Measurements from ENCODE around the gene MRNIP.
"Not testable (repeated sequence)": the region's sequence is repeated elsewhere in the genome, so short reads cannot be mapped to it uniquely, and the experiment has no call there.

The MRNIP gene

GRCh38 chr5:179873588-179874110 is 15.0 kb upstream of the MRNIP start:
- no peak overlapping the region for H3K9ac ChIP-seq (ENCODE audit: low read length)
- no peaks in the 10 kb centered on the region for H3K4me1 ChIP-seq (ENCODE audit: control insufficient read depth, insufficient read depth, low read length)
- H3K36me3 ChIP-seq (ENCODE audit: control insufficient read depth, insufficient read depth, low read length): peaks cover 8% of the 10 kb centered on the region
- H3K9me3 ChIP-seq (ENCODE audit: control insufficient read depth, low read length): no peaks in the 10 kb centered on the region
- H3K27me3 ChIP-seq (ENCODE audit: control insufficient read depth, insufficient read depth, low read length): no peaks in the 10 kb centered on the region
- no peak overlapping the region for H3K4me3 ChIP-seq (ENCODE audit: low read length)

- Histone ChIP-seq H3K27me3 (ENCODE audit: control insufficient read depth, insufficient read depth, low read length) (no peaks in the 10 kb centered on the region), H3K36me3 (ENCODE audit: control insufficient read depth, insufficient read depth, low read length) (peaks cover 8% of the 10 kb centered on the region), H3K9ac (ENCODE audit: low read length) (no peak overlapping the region), H3K4me1 (ENCODE audit: control insufficient read depth, insufficient read depth, low read length) (no peaks in the 10 kb centered on the region), H3K4me3 (ENCODE audit: low read length) (no peak overlapping the region), H3K9me3 (ENCODE audit: control insufficient read depth, low read length) (no peaks in the 10 kb centered on the region)
Measured at GRCh38 chr5:179872828-179873575, 14.4 kb upstream of the MRNIP start.

DNA sequence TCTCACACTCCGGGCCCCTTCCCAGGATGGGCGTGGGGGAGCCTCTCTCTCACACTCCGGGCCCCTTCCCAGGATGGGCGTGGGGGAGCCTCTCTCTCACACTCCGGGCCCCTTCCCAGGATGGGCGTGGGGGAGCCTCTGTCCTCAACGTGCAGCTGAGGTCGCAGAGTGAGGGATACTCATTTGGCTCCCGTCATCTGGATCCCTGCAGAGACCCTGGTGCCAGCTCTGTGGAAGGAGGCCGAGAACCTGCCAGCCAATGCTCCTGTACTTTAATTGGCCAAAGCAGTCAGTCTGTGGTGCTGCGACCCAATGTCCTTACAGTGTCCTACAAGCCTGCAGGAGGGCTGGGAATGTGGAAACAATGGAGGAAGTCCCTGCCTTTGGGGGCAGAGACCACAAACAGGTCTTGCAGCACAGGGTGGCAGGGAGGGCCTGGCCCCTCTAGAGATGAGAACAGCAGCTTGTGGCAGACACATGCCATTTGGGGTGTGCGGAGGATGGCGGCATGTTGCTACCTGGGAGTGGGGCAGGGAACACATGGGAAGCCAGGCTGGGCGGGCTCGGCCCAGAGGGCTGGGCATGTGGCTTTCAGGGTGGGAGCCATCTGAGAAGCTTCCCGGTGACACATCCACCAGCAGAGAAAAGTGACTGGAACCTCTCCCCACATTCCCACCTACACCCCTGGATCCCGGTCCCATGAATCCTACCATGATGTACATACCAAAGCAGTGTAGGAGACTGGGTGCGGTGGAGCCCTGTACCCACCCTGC is 13.6 kb upstream of the MRNIP start:
- Histone ChIP-seq H3K27me3 (ENCODE audit: control insufficient read depth, insufficient read depth, low read length) (no peaks in the 10 kb centered on the region), H3K9ac (ENCODE audit: low read length) (no peak overlapping the region), H3K36me3 (ENCODE audit: control insufficient read depth, insufficient read depth, low read length) (peaks cover 8% of the 10 kb centered on the region), H3K9me3 (ENCODE audit: control insufficient read depth, low read length) (no peaks in the 10 kb centered on the region), H3K4me3 (ENCODE audit: low read length) (no peak overlapping the region), H3K4me1 (ENCODE audit: control insufficient read depth, insufficient read depth, low read length) (no peaks in the 10 kb centered on the region)

GRCh38 chr5:179871533-179871932 is 12.9 kb upstream of the MRNIP start:
- H3K4me1 ChIP-seq (ENCODE audit: control insufficient read depth, insufficient read depth, low read length); H3K9me3 ChIP-seq (ENCODE audit: control insufficient read depth, low read length); H3K27me3 ChIP-seq (ENCODE audit: control insufficient read depth, insufficient read depth, low read length); H3K36me3 ChIP-seq (ENCODE audit: control insufficient read depth, insufficient read depth, low read length); H3K9ac ChIP-seq (ENCODE audit: low read length); H3K4me3 ChIP-seq (ENCODE audit: low read length): not testable (repeated sequence)

- peaks cover 8% of the 10 kb centered on the region for H3K36me3 ChIP-seq (ENCODE audit: control insufficient read depth, insufficient read depth, low read length)
- H3K9me3 ChIP-seq (ENCODE audit: control insufficient read depth, low read length): no peaks in the 10 kb centered on the region
- no peaks in the 10 kb centered on the region for H3K4me1 ChIP-seq (ENCODE audit: control insufficient read depth, insufficient read depth, low read length)
- H3K27me3 ChIP-seq (ENCODE audit: control insufficient read depth, insufficient read depth, low read length): no peaks in the 10 kb centered on the region
- no peak overlapping the region for H3K9ac ChIP-seq (ENCODE audit: low read length)
- H3K4me3 ChIP-seq (ENCODE audit: low read length): no peak overlapping the region
Measured at GRCh38 chr5:179870952-179871351, 12.3 kb upstream of the MRNIP start.

DNA sequence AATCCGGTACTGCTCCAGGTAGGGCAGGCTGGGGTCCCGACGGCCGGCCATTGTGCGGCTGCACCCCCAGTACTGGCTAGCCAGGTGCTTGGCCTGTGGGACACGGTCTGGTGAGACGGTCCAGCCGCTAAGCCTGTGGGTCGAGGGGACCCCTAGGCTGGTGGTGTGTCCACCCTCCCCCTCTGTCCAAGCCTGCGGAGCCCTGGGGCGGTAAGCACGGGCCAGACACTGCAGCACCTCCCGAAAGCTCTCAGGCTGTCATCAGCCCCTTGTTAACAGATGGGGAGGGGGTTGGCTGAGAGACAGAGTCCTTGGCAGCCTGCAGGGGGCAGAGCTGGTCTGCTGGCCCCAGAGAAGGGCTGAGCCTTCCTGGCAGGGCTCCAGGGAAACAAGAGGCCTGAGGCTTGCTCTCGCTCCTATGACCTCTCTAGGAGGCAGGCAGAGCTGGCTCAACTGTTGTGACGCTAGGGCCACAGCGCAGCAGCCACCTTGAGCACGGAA is 11.8 kb upstream of the MRNIP start:
- H3K4me1 ChIP-seq (ENCODE audit: control insufficient read depth, insufficient read depth, low read length): no peaks in the 10 kb centered on the region
- no peaks in the 10 kb centered on the region for H3K27me3 ChIP-seq (ENCODE audit: control insufficient read depth, insufficient read depth, low read length)
- no peak overlapping the region for H3K4me3 ChIP-seq (ENCODE audit: low read length)
- no peak overlapping the region for H3K9ac ChIP-seq (ENCODE audit: low read length)
- peaks cover 8% of the 10 kb centered on the region for H3K36me3 ChIP-seq (ENCODE audit: control insufficient read depth, insufficient read depth, low read length)
- H3K9me3 ChIP-seq (ENCODE audit: control insufficient read depth, low read length): no peaks in the 10 kb centered on the region

- Histone ChIP-seq H3K9ac (ENCODE audit: low read length) (no peak overlapping the region), H3K9me3 (ENCODE audit: control insufficient read depth, low read length) (no peaks in the 10 kb centered on the region), H3K4me1 (ENCODE audit: control insufficient read depth, insufficient read depth, low read length) (no peaks in the 10 kb centered on the region), H3K4me3 (ENCODE audit: low read length) (no peak overlapping the region), H3K36me3 (ENCODE audit: control insufficient read depth, insufficient read depth, low read length) (peaks cover 8% of the 10 kb centered on the region), H3K27me3 (ENCODE audit: control insufficient read depth, insufficient read depth, low read length) (no peaks in the 10 kb centered on the region)
Measured at GRCh38 chr5:179869641-179870402, 11.2 kb upstream of the MRNIP start.

DNA sequence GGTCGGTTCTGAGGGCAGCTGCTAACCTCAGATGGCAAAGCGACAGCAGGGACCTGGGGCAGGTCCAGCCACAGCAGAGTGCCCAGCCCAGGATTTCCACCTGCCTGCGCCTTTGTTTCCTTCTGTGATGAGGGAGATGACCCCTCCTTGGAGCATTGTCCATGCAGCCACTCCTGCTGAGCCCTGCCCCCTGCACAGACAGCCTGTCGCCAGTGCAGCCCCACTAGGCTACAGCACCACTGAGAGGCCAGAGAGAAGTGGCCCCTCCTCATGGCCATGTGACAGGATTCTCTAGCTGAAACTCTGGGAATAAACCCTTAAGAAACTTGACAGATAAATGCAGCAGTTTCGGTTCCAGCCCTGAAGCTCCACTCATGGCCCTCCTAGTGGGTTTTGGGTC is 10.5 kb upstream of the MRNIP start:
- no peaks in the 10 kb centered on the region for H3K27me3 ChIP-seq (ENCODE audit: control insufficient read depth, insufficient read depth, low read length)
- H3K9ac ChIP-seq (ENCODE audit: low read length): no peak overlapping the region
- H3K36me3 ChIP-seq (ENCODE audit: control insufficient read depth, insufficient read depth, low read length): peaks cover 1% of the 10 kb centered on the region
- H3K4me3 ChIP-seq (ENCODE audit: low read length): no peak overlapping the region
- H3K9me3 ChIP-seq (ENCODE audit: control insufficient read depth, low read length): no peaks in the 10 kb centered on the region
- no peaks in the 10 kb centered on the region for H3K4me1 ChIP-seq (ENCODE audit: control insufficient read depth, insufficient read depth, low read length)

- Histone ChIP-seq H3K9me3 (ENCODE audit: control insufficient read depth, low read length) (no peaks in the 10 kb centered on the region), H3K4me1 (ENCODE audit: control insufficient read depth, insufficient read depth, low read length) (no peaks in the 10 kb centered on the region), H3K36me3 (ENCODE audit: control insufficient read depth, insufficient read depth, low read length) (no peaks in the 10 kb centered on the region), H3K9ac (ENCODE audit: low read length) (no peak overlapping the region), H3K4me3 (ENCODE audit: low read length) (no peak overlapping the region), H3K27me3 (ENCODE audit: control insufficient read depth, insufficient read depth, low read length) (no peaks in the 10 kb centered on the region)
Measured at GRCh38 chr5:179868541-179868940, 9.9 kb upstream of the MRNIP start.

- H3K36me3 ChIP-seq (ENCODE audit: control insufficient read depth, insufficient read depth, low read length): no peaks in the 10 kb centered on the region
- H3K4me1 ChIP-seq (ENCODE audit: control insufficient read depth, insufficient read depth, low read length): no peaks in the 10 kb centered on the region
- H3K9ac ChIP-seq (ENCODE audit: low read length): no peak overlapping the region
- no peaks in the 10 kb centered on the region for H3K27me3 ChIP-seq (ENCODE audit: control insufficient read depth, insufficient read depth, low read length)
- H3K4me3 ChIP-seq (ENCODE audit: low read length): no peak overlapping the region
- no peaks in the 10 kb centered on the region for H3K9me3 ChIP-seq (ENCODE audit: control insufficient read depth, low read length)
Measured at GRCh38 chr5:179867476-179867875, 8.9 kb upstream of the MRNIP start.

GRCh38 chr5:179867079-179867465 is 8.5 kb upstream of the MRNIP start:
- H3K4me1 ChIP-seq (ENCODE audit: control insufficient read depth, insufficient read depth, low read length): no peaks in the 10 kb centered on the region
- no peaks in the 10 kb centered on the region for H3K36me3 ChIP-seq (ENCODE audit: control insufficient read depth, insufficient read depth, low read length)
- no peak overlapping the region for H3K9ac ChIP-seq (ENCODE audit: low read length)
- no peak overlapping the region for H3K4me3 ChIP-seq (ENCODE audit: low read length)
- no peaks in the 10 kb centered on the region for H3K27me3 ChIP-seq (ENCODE audit: control insufficient read depth, insufficient read depth, low read length)
- no peaks in the 10 kb centered on the region for H3K9me3 ChIP-seq (ENCODE audit: control insufficient read depth, low read length)

Data from mucosa of stomach (tissue), 1 donor.